Measurements from ENCODE around the gene CREB3L2. TPM values are rescaled to one million over a fixed set of nuclear protein-coding genes. Genes with fewer than 3 reads are reported as not detected.

Gene CREB3L2
- polyA plus RNA-seq, 1 experiment, result 57.8 TPM

GRCh38 chr7:138006106-138006505, 4.2 kb upstream of the CREB3L2 start:
- POLR2A ChIA-PET, result no interaction called here
- DNase-seq (ENCODE audit: low read depth, low spot score), result no peak
- CTCF ChIA-PET, result interaction anchor here (0.7 to 11.4 kb wide), 4 partner anchors 102 to 400 kb away, joined by 4 to 365 read pairs (median 30); no protein-coding TSS in a partner anchor
- Histone ChIP-seq H3K27me3 (ENCODE audit: control insufficient read depth, insufficient read depth, low read length) (peaks cover 1% of the 10 kb centered on the region), H3K9me3 (ENCODE audit: control insufficient read depth, insufficient read depth, low read length) (peaks cover 4% of the 10 kb centered on the region; the same call in 1 of the 2 replicates), H3K27ac (ENCODE audit: low read depth, low read length) (no peak overlapping the region), H3K4me3 (ENCODE audit: low read depth, low read length) (no peak overlapping the region)
- no peak for TF ChIP-seq CTCF (IDR thresholded peaks at IDR 0.05; ENCODE audit: low read depth, low read length)

GRCh38 chr7:138004936-138005335, 3.0 kb upstream of the CREB3L2 start:
- no peak overlapping the region for H3K4me3 ChIP-seq (ENCODE audit: low read depth, low read length)
- H3K9me3 ChIP-seq (ENCODE audit: control insufficient read depth, insufficient read depth, low read length), result peaks cover 4% of the 10 kb centered on the region; the same call in 1 of the 2 replicates
- no peak overlapping the region for H3K27ac ChIP-seq (ENCODE audit: low read depth, low read length)
- H3K27me3 ChIP-seq (ENCODE audit: control insufficient read depth, insufficient read depth, low read length), result no peaks in the 10 kb centered on the region
- ChIA-PET POLR2A (no interaction called here), CTCF (interaction anchor here (1.3 to 11.4 kb wide), 5 partner anchors 13 to 399 kb away, joined by 3 to 365 read pairs (median 40); no protein-coding TSS in a partner anchor)
- DNase-seq (ENCODE audit: low read depth, low spot score), result no peak
- TF ChIP-seq CTCF (IDR thresholded peaks at IDR 0.05; ENCODE audit: low read depth, low read length), result no peak

GRCh38 chr7:138004046-138004445, 2.2 kb upstream of the CREB3L2 start:
- Histone ChIP-seq H3K27me3 (ENCODE audit: control insufficient read depth, insufficient read depth, low read length) (no peaks in the 10 kb centered on the region), H3K4me3 (ENCODE audit: low read depth, low read length) (no peak overlapping the region), H3K27ac (ENCODE audit: low read depth, low read length) (no peak overlapping the region), H3K9me3 (ENCODE audit: control insufficient read depth, insufficient read depth, low read length) (peaks cover 4% of the 10 kb centered on the region; the same call in 1 of the 2 replicates)
- ChIA-PET CTCF (interaction anchor here (1.3 to 11.4 kb wide), 6 partner anchors 12 to 735 kb away, joined by 3 to 365 read pairs (median 16); no protein-coding TSS in a partner anchor), POLR2A (no interaction called here)
- DNase-seq (ENCODE audit: low read depth, low spot score), result no peak
- TF ChIP-seq CTCF (IDR thresholded peaks at IDR 0.05; ENCODE audit: low read depth, low read length), result no peak

- CTCF ChIA-PET, result interaction anchor here (0.6 to 11.4 kb wide), 44 partner anchors 9 to 736 kb away, joined by 3 to 365 read pairs (median 5); no protein-coding TSS in a partner anchor
- H3K4me3 ChIP-seq (ENCODE audit: low read depth, low read length), result no peak overlapping the region
- H3K27ac ChIP-seq (ENCODE audit: low read depth, low read length), result no peak overlapping the region
These were observed 923 bp upstream of the CREB3L2 start for GRCh38 chr7:138002828-138003189.

More at GRCh38 chr7:138002828-138003189, 923 bp upstream of the CREB3L2 start:
- Histone ChIP-seq H3K27me3 (ENCODE audit: control insufficient read depth, insufficient read depth, low read length) (no peaks in the 10 kb centered on the region), H3K9me3 (ENCODE audit: control insufficient read depth, insufficient read depth, low read length) (peaks cover 4% of the 10 kb centered on the region; the same call in 1 of the 2 replicates)
- POLR2A ChIA-PET, result interaction anchor here (0.7 kb wide), 1 partner anchor 95 kb away, joined by 3 read pairs; no protein-coding TSS in a partner anchor
- no peak for TF ChIP-seq CTCF (IDR thresholded peaks at IDR 0.05; ENCODE audit: low read depth, low read length)
- no peak for DNase-seq (ENCODE audit: low read depth, low spot score)

Data from AG04450 (cell line).